ENCODE data around the gene SLC8A1.
A peak's percentile ranks its signal among the peaks of the same experiment; 100 is the strongest.

SLC8A1 gene

DNA sequence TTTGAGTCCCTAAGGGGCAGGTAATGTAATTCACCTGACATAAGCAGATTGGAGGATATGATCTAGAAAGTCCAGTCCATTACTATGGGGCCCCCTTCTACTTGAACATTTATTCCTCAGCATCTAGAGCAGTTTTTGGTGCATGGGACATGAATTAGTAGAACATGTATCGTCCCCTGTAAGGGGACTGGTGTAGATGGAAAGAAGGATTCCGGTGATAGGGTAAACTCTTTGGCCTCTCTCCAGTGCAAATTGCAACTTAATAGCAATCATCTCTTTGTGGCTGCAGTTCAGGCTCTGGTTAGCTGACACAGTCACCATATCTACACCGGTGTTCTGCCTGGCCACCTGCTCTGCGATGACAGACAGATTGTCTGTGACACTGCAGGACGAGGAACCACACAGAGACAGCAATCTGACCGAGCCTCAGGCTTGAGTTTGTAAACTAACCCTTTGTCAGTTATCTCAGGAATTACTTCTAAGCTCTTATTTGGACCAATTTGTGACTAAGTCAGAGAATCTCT, 6.4 kb upstream of the SLC8A1 start:
- DNase-seq (ENCODE audit: low read depth), result peak; percentile 5

DNA sequence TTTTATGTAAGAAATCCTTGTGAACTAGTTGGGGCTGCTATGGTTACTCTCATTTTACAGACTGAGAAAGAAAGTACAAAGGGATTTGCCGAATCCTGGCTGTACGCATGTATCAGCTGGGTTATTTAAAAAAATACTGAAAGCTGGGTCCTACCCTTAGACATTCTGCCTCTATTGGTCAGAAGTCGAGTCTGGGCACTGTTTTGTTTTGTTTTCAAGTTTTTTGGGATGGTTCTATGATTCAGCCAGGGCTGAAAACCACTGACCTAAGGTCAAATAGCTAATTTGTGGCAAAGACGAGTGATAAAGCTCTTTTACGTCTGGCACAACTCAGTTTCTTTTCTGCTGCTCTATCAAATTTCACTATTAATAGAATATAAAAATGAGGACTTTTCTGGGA, 5.9 kb upstream of the SLC8A1 start:
- DNase-seq (ENCODE audit: low read depth), result peak; percentile 64

DNA sequence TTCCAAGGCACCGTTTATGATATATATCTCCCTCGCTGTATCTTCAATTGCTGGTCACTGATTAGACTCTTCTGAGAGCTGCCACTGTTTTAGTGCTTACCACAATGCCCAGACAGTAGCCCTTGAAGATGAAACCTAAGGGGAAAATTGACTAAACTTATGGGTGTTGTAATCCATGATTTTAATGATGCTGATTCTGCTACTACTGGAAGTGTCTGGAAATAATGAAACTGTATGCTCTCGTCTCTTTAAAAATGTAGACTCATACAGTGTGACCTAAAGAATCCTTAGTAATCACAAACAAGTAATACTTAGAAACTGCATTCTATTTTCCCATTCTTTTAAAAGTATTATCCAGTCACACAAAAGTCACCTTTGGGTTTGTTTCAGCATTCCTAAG, 5.5 kb upstream of the SLC8A1 start:
- no peak for DNase-seq (ENCODE audit: low read depth)

DNA sequence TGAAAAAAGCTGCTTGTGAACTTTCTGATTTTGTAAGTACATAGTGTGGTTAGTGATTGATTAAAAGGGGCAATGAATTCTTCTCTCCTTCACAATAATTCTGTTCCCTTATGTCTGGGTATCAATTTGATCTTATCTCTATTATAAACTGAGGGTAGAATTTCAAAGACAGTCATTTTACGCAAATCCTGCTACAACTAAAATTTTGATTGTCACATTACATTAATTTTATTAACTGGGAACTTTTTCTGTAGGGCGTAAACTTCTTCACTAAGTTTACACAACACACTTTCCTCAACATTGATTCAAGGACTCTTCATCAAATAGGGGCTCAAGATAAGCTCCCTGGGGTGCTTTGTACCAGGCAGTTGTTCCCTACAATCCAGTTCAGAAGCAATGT, 5.0 kb upstream of the SLC8A1 start:
- DNase-seq (ENCODE audit: low read depth), result no peak

DNA sequence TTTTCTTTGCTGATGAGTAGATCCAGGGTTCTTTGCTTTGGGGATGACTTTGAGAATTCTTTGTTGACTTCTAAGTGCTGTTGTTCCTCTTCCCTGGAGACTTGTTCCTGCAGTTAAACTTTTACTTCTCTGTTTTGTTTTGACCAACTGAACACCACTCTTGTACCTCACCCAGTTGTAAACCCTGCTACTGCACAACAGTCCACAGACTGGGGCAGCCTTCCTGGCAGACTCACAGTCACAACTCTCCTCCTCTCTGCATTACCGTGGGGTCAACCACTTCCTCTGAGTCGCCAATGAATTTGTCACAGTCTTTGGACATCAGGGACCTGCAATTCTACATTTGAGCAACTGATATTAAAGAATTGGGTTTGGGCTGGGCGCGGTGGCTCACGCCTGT, 3.8 kb upstream of the SLC8A1 start:
- no peak for DNase-seq (ENCODE audit: low read depth)

DNA sequence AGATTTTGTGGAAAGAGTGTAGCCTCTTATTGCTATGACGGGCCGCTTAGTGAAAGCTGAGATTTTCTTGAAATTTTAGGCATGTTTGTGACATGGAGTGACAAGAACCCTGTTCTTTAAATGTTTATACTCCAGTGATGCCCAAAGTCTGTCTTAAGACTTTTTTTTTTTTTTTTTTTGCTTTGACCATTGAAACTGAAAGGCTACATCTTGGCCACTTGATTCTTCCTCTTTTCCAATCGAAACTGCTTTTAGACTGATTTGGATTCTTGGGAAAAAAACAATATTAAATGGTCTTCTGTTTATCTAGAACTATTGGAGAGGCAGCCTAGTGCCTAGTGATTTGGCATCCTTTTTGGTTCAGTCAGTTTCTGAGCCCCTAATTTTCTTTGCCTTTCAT, 2.4 kb upstream of the SLC8A1 start:
- DNase-seq (ENCODE audit: low read depth), result no peak

DNA sequence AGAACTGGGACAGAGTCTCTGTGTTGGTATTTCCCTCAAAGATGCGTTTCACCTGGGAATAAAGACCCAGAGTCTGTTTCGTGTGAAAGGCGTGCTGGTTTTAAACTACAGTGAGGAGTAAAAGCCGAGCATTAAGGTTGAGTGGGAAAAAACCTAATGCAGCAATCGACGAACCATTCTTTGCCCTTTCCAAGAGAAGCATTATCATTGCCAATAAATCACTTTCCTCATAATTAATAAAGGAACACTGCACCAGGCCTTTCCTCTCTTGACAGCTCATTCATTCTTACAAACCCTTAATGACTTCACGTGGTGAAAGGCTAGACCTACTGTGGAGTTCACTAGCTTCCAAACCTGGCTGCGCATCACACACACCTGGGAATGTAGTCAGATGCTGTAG, 896 bp upstream of the SLC8A1 start:
- no peak for DNase-seq (ENCODE audit: low read depth)

DNA sequence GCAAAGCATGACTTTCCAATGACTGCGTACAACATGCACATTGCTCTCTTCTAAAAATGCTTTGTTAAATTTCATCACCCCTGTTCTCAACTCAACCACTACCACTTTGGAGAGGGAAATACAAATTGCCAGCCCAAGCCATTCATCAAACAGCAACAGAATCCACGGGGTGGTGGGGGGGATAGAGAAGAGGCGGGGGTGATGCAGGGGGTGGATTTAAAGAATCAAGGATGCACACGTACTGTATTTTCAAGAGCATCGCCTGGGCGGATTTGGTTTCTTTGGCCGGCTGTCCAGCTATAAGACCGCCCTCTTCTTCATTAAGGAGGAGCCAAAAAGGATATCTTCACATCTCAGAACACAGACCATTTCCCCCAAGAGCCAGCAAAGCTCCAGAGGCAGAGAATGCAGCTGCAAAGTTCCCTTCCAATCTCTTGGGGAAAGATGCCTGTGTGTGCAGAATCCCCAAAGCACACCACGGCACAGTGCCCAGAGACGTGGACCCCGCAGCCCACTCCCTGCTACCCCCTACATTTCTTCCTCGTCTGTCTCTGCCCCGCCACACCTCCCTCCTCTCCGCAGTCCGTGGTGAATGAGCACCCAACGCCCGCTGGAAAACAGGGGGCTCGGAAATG, 977 bp downstream of the SLC8A1 start:
- peak; percentile 42 for DNase-seq (ENCODE audit: low read depth)

DNA sequence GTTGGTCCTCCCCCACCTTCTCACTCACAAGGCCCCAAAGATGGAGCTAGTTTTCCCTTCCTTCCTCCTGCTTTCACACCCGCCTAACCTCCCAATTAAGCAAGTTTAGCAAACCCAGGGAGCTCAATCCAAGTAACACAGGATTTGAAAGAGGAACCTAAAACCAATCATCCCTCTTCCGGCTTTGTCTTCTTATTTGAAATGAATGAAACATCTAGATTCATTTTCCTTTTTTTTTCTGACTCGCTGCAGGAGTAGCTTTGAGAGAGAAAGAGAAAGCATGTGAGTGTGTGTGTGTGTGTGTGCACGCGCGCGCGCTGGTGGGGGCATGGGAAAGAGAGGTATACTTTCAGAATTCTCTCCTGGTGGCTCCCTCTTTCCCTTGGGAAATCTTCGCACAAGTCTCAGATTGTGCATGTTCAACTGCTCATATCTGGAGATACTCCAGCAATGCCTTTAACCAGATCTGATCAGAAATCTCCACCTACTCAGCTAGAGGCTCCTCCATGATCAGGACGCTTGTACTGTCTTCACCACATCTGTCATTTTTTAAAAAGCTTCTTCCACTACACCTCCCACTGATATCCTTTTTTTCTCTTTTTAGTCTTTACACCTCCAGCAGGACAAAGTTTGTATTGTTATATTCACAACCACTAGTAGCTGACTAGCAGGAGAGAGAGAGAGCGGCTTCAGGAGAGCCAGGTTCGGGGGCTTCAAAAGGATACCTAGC, 1.7 kb downstream of the SLC8A1 start:
- peak; percentile 14 for DNase-seq (ENCODE audit: low read depth)

DNA sequence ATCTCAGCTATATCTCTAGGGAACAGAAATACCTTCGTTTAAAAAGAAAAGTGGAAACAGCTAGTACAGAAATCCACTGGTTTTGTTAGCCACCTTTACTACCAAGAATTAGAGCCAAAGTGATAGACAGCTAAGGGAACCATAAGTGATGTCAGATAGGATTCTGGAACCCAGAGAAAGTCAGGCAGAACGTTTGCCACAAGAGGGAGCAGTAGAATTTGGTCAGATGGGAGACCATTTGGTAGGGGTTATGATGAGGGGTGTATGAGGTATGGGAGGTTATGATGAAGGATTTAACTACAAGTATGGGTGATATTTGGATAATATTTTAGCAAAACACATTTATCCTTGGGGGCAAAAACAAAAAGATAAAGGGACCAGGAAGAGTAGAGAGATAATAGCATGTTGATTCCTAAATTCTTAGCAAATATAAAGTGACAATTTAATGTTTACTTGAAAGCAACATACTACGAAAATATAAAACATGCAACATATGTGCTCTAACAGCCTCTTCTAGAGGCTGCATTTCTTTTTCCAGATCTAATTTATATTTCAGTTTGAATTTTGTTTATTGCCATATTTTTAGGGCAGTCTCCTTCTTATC, 3.3 kb downstream of the SLC8A1 start:
- DNase-seq (ENCODE audit: low read depth), result peak; percentile 29

DNA sequence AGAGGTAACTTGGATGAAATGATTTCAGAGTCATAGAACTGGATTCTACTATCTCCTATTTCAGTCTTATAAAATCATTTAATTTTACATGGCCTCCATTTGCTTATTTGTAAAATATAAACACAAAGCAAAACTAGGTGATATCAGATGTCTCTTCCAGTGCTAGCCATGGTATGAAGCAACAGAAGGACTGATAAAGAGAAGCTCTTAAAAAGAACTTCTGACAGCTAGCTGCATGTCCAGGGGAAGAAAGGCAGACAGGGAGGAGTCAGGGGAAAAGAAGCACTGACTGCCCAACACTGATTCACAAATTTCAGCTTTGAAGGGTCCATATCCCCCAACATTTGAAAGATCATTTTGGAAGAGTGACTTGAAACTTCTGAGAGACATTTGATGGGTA, 6.4 kb downstream of the SLC8A1 start:
- DNase-seq (ENCODE audit: low read depth), result peak; percentile 47

DNA sequence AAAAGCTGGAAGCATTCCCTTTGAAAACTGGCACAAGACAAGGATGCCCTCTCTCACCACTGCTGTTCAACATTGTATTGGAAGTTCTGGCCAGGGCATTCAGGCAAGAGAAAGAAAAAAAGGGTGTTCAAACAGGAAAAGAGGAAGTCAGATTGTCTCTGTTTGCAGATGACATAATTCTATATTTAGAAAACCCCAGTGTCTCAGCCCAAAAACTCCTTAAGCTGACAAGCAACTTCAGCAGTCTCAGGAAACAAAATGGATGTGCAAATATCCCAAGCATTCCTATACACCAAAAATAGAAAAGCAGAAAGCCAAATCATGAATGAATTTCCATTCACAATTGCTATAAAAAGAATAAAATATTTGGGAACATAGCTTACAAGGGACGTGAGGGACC, 11.1 kb downstream of the SLC8A1 start:
- no peak for DNase-seq (ENCODE audit: low read depth)

DNA sequence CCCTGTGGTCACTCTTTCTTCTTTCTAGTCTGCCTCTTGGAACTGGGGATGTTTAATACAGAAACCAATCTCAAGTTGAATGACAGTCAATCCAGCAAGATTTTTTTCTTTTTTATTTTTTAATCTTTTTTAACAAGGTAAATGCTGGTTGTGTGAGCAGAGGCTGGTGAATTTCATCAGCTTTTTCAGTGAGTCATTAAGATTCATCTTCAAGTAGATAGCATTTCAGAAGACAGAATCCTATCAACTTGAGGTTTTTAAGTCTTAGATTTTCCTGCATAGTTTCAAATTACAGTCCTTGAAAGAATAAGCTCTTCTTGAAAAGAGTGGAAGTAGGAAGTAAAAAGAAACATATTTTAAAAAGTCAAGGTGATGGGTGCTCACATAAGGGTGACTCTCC, 12.4 kb downstream of the SLC8A1 start:
- DNase-seq (ENCODE audit: low read depth), result peak; percentile 77

DNA sequence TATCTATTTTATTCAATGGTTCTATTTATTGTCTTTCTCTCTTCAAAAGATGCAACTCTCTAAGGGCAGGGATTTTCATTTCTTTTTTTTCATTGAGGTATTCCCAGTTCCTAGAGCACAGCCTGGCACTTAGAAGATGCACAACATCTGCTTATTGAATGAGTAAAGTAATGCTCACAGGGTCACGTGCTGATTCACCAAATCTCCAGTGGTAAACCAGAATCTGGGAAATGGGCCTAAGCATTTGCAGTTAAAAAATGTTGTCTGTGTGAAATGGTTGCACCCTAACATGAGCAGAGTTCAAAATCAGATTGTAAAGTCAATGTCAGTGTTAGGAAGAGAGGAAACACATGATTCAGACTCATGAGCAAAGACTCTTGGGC, 15.8 kb downstream of the SLC8A1 start:
- DNase-seq (ENCODE audit: low read depth), result no peak

DNA sequence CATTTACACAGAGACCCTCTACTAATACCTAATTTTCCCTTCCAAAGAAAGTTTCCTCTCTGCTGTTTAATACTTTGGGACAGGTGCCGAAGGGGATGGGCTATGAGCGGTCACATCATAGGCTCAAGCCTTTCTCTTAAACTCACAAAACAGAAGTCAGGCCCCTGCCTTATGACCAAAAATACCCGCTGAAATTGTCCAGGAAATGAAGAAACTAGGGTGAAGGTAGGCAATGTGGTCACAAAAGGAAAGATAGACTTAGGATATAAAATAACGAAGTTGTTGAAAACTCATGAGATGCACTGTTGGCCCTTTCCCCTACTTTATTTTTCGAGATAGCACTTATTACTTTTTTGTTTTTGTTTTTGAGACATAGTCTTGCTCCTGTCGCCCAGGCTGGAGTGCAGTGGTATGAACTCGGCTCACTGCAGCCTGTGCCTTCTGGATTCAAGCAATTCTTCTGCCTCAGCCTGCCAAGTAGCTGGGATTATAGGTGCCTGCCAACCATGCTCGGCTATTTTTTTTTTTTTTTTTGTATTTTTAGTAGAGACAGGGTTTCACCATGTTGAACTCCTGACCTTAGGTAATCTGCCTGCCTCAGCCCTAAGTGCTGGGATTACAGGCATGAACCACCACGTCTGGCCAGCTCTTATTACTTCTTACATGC, 16.3 kb downstream of the SLC8A1 start:
- no peak for DNase-seq (ENCODE audit: low read depth)

DNA sequence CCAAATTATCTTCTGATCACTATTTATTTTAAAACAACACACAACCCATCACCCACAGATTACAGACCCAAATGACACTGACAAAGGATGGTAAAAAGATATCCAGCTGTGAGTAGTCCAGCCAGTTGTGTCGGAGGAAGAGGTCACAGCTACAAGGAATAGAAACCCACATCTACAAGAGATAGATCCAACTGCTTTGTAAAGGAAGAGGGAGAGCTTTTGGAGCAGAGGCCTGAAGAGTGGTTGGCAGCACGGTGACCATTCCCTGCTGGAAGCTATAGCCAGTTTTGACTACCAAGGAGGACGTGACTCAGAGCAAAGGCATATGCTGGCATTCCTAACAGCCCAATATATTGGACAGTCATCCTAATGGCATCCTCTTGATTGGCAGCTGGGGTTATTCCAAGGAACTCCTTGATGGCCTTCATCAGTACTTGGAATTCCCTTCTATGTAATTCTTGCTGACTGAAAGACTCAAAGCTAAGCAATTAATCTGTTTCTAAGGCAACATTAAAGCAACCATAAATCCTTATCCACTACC, 17.1 kb downstream of the SLC8A1 start:
- peak; percentile 92 for DNase-seq (ENCODE audit: low read depth)

DNA sequence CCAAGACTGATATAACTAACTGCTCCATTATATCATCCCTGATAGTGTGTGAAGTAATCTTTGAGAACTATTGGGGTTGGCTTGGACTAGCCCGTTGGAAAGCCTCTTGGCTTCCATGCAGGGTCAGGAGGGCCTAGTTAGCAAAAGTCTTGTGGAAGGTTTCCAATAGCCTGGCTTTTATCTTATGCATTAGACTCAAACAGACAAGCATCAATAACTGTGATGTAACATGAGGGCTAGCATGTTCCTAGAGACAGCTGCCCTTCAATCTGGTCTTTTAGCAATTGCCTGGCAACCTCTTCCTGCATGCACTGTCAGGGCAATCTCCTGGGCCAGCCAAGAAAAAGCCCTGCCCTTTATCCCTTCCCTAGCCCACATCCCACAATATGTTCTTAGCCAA, 18.2 kb downstream of the SLC8A1 start:
- DNase-seq (ENCODE audit: low read depth), result no peak

DNA sequence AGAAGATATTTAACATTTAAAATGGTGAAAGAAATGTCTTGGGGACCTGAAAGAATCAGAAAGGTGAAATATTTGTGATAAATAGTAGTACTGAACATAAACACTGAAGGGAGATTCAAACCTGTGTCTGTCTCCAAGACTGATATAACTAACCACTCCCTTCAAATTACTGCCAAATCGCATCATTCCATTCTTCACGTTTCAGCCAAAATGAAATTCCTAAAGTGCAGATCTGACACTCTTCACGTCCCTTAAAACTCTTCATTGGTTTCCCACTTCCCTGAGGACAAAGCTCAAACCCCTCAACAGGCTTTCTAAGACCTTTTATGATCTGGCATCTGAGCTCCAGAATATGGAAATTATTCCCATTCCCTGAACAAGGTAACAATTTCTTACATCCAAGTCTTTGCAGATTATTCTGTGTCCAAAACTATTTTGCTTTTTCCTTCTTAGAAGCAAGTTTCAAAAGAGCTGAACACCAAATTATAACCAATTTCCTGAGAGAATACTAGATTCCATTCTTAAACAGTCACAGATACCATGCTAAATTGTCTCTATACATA, 18.9 kb downstream of the SLC8A1 start:
- no peak for DNase-seq (ENCODE audit: low read depth)

DNA sequence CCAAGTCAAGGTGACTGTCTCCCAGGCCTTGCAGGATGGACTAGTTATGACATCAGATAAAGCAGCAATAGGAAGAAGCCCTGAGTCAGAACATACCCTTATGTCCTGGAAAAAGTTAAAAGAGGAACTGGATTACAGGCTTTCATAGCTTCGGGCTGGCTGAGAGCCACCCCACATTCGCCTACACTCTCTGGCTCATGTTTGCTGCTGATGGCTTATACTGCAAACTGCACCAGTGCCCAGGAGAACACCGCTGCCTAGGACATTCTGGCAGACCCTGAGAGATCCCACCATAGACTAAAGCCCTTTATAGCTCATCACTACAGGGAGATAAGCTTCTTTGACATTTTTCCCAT, 20.3 kb downstream of the SLC8A1 start:
- DNase-seq (ENCODE audit: low read depth), result peak; percentile 73

DNA sequence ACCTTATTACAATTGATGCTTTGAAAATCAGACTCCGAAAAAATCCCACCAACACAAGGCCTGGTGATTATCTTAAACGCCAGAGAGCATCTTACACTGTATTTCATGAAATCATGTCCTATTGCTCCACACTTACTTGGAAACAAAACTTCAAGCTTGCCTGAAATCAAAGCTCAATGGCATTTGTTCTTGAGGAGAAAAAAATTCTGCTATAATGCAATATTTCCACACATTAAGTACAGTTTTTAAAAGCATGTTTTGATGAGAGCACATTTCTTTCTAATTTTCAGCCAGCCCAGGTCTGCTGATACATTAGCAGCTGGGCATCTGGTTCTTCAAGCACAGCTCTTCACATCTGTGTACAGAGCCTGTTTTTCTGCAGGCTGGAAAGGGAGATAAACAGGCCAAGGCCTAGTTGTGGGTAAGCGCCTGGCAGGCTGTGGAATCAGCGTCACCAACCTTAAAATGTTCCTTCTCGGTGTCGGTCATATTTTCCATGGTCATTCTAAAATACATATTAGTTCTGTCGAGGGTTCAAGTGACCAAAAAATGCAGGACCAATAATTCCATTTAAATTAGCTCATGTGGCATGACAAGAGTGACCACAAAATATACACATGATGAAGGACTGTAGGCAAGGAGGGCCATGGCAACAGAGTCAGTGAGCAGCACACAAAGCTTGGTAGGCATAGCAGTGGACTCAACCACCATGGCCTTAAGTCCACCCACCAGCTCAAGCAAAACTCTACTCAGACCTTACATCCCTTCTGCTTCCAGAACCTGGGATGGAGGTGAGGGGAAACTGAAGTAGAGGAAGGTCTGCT, 20.9 kb downstream of the SLC8A1 start:
- peak; percentile 19 for DNase-seq (ENCODE audit: low read depth)

DNA sequence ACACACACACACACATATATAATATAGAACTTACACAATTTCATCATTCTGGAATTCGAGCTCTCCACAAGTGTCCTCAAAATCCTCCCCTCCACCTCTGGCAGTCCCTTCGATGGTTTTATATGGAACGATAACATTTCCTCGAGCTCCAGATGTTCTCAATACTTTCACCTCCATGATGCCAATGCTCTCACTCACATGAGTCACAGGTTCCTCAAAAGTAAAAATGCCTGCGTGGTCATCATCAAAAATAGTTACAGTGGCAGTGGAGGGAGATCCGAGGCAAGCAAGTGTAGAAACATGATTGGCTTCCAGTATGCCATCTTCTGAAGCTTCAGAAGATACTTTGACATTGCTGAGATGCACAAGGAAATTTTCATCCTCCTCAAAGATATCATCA, 23.5 kb downstream of the SLC8A1 start:
- DNase-seq (ENCODE audit: low read depth), result no peak

Measured in amniotic epithelial cell (primary cell).